ENCODE measurements around the gene CCDC9B.

Gene CCDC9B

GRCh38 chr15:40365624-40366456, 25.1 kb upstream of the CCDC9B start:
- no peak for DNase-seq (ENCODE audit: low read depth, low spot score)

- no peak for DNase-seq (ENCODE audit: low read depth, low spot score)
These were observed 24.3 kb upstream of the CCDC9B start for GRCh38 chr15:40365016-40365415.

- DNase-seq (ENCODE audit: low read depth, low spot score) = no peak
These were observed 23.5 kb upstream of the CCDC9B start for GRCh38 chr15:40364251-40364650.

- no peak for DNase-seq (ENCODE audit: low read depth, low spot score)
These were observed 22.9 kb upstream of the CCDC9B start for GRCh38 chr15:40363611-40364010.

GRCh38 chr15:40361640-40362039, 20.9 kb upstream of the CCDC9B start:
- DNase-seq (ENCODE audit: low read depth, low spot score) = no peak

GRCh38 chr15:40360015-40360414, 19.3 kb upstream of the CCDC9B start:
- no peak for DNase-seq (ENCODE audit: low read depth, low spot score)

GRCh38 chr15:40358471-40359353, 18.0 kb upstream of the CCDC9B start:
- DNase-seq (ENCODE audit: low read depth, low spot score) = no peak

GRCh38 chr15:40357723-40358470, 17.2 kb upstream of the CCDC9B start, which contains the start of gene DISP2:
DISP2 (plus strand) TSS chr15:40358219; CDS start chr15:40358322, 103 bp downstream.
- DNase-seq (ENCODE audit: low read depth, low spot score) = peak; percentile 78

GRCh38 chr15:40357246-40357645, 16.5 kb upstream of the CCDC9B start:
- DNase-seq (ENCODE audit: low read depth, low spot score) = no peak

GRCh38 chr15:40355976-40356585, 15.3 kb upstream of the CCDC9B start:
- no peak for DNase-seq (ENCODE audit: low read depth, low spot score)

- no peak for DNase-seq (ENCODE audit: low read depth, low spot score)
These were observed 13.9 kb upstream of the CCDC9B start for GRCh38 chr15:40354408-40355171.

- no peak for DNase-seq (ENCODE audit: low read depth, low spot score)
These were observed 13.0 kb upstream of the CCDC9B start for GRCh38 chr15:40353697-40354096.

- DNase-seq (ENCODE audit: low read depth, low spot score) = no peak
These were observed 11.7 kb upstream of the CCDC9B start for GRCh38 chr15:40352281-40352901.

GRCh38 chr15:40349163-40349562, 8.4 kb upstream of the CCDC9B start:
- no peak for DNase-seq (ENCODE audit: low read depth, low spot score)

GRCh38 chr15:40348474-40348870, 7.7 kb upstream of the CCDC9B start:
- DNase-seq (ENCODE audit: low read depth, low spot score) = no peak

GRCh38 chr15:40347559-40348473, 7.1 kb upstream of the CCDC9B start:
- no peak for DNase-seq (ENCODE audit: low read depth, low spot score)

GRCh38 chr15:40346579-40347558, 6.1 kb upstream of the CCDC9B start:
- DNase-seq (ENCODE audit: low read depth, low spot score) = no peak

Measured in activated naive CD8-positive, alpha-beta T cell treated with anti-CD3 and anti-CD28 coated beads, Interleukin-2, amount 50 U/mL, for 16 hours (primary cell).